Measurements from ENCODE around the gene CACNB2. TPM values are rescaled to one million over a fixed set of nuclear protein-coding genes. Genes with fewer than 3 reads are reported as not detected.
"Not testable (repeated sequence)": the region's sequence is repeated elsewhere in the genome, so short reads cannot be mapped to it uniquely, and the experiment has no call there.

The CACNB2 gene
- total and polyA plus RNA-seq, 8 donors = 4.9 to 11.1 (median 7.3) TPM

DNA sequence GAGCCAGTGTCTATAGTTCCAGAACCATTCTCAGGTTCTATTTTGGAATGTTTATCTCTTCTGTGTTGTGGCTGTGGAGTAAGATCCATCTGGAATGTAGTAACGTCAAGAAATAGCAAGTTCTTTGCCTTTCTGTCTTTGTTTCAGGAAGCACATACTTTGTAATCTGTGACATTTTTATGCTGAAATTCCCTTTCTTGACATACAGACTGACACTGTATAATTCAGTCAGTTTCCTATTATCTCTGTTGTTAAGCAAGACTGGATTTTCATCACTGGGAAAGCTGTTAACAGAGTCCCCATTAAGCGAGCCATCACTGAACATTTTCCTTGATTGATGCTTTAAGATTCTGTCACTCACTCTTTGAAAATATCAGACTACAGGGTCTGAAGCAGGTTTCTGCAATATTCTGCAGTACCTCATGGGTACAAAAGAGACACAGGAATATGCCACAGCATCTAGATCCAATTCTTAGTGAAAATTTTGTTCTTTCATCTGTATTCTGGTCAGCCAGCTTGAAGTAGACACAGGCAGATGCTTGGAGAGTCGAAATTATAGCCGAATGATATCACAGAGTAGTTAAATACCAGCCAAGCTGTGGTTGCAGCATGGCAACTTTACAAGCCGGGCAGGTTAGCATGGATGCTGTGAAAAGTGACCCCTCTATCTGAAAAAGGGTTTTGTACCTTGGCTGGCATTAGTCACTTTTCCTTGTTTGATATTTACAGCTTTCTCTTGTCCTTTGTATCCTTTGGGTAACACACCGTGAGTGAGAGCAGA, 62.6 kb downstream of the CACNB2 start:
- peaks cover 0 to 12% (median 0%) of the 10 kb centered on the region in 3 donors for H3K4me1 ChIP-seq
- no peaks in the 10 kb centered on the region for H3K9me3 ChIP-seq
- TF ChIP-seq, protein P1, sequence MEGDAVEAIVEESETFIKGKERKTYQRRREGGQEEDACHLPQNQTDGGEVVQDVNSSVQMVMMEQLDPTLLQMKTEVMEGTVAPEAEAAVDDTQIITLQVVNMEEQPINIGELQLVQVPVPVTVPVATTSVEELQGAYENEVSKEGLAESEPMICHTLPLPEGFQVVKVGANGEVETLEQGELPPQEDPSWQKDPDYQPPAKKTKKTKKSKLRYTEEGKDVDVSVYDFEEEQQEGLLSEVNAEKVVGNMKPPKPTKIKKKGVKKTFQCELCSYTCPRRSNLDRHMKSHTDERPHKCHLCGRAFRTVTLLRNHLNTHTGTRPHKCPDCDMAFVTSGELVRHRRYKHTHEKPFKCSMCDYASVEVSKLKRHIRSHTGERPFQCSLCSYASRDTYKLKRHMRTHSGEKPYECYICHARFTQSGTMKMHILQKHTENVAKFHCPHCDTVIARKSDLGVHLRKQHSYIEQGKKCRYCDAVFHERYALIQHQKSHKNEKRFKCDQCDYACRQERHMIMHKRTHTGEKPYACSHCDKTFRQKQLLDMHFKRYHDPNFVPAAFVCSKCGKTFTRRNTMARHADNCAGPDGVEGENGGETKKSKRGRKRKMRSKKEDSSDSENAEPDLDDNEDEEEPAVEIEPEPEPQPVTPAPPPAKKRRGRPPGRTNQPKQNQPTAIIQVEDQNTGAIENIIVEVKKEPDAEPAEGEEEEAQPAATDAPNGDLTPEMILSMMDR (IDR thresholded peaks at IDR 0.05) = no peak
- no peaks in the 10 kb centered on the region for H3K27me3 ChIP-seq
- peak in 1 of 4 donors; percentile 16 for ATAC-seq
- H3K4me3 ChIP-seq = no peak overlapping the region
- no peak for DNase-seq
- WGBS, 2 donors = 76 to 83% methylated on average over 6 of the region's 6 CpGs
- no peak overlapping the region for H3K27ac ChIP-seq
- no peaks in the 10 kb centered on the region for H3K36me3 ChIP-seq
- intact Hi-C loops (cut with DNase I) = no loop called here
- no peak for FAIRE-seq

DNA sequence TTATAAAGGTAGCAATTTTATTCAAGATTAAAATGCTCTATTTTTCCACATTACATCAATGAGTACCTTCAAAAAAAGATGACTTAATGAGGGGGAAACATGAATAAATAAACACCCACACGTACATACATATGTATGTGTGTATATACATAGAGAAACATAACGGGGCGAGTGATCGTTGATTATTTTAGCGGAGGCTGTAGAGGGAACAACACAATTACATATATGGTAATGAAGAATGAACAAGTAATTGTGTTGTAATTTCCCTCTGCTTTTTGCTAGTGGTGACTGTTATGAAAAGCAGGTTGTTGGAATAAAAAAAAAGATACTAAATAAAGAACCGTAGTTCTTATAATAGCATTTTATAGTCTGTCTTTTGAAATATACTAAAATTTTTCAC, 63.2 kb downstream of the CACNB2 start:
- intact Hi-C loops (cut with DNase I) = no loop called here
- no peak for ATAC-seq
- DNase-seq = no peak
- Histone ChIP-seq H3K4me1 (peaks cover 0 to 12% (median 0%) of the 10 kb centered on the region in 3 donors), H3K36me3 (no peaks in the 10 kb centered on the region), H3K4me3 (no peak overlapping the region), H3K9me3 (no peaks in the 10 kb centered on the region), H3K27me3 (no peaks in the 10 kb centered on the region), H3K27ac (no peak overlapping the region)
- TF ChIP-seq, protein P1 (IDR thresholded peaks at IDR 0.05) = no peak
- FAIRE-seq = no peak
- WGBS, 2 donors = 87 to 90% methylated on average over 6 of the region's 6 CpGs

DNA sequence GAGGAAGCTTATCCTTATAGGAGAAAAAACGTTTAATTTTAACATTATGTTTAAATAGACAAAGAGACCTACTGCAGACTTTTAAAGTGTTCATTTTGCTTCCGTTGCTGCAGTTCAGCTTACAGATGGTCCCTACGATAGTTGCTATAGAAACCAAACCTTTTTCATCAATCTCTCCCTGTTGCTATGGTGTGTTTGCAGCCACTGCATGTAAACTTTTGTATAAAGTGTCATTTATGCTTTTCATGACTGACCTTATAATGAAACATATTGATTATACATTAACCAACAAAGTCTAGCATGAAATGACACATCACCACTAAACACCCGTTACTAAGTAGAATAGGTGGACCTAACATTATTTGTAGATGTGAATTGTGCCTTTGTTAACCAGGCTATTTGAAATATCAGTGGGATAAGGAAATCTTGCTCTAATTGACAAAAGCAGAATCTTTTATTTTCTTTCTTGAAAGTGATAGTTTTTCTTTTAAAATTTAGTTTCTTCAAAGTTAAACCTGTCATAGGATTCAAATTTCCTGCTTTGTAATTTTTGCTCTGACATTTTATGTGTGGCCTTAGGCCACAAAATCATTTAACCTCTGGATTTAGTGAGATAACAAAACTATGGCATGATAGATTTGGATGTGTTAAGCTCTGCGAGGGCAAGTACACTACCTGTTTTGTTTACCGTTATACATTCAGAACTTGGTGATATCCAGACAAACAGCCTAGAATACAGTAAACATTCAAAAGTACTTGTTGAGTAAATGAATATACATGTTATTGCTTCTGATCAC, 64.0 kb downstream of the CACNB2 start:
- no peak for DNase-seq
- FAIRE-seq = no peak
- H3K9me3 ChIP-seq = no peaks in the 10 kb centered on the region
- H3K27me3 ChIP-seq = no peaks in the 10 kb centered on the region
- H3K36me3 ChIP-seq = no peaks in the 10 kb centered on the region
- no peak overlapping the region for H3K4me3 ChIP-seq
- WGBS, 2 donors = 32 to 37% methylated on average over 6 of the region's 6 CpGs
- H3K4me1 ChIP-seq = peaks cover 0 to 12% (median 0%) of the 10 kb centered on the region in 3 donors
- TF ChIP-seq, protein P1 (IDR thresholded peaks at IDR 0.05) = no peak
- no peak overlapping the region for H3K27ac ChIP-seq
- ATAC-seq = peak in 3 of 4 donors; percentile 50 to 76 (median 69)
- intact Hi-C loops (cut with DNase I) = no loop called here

DNA sequence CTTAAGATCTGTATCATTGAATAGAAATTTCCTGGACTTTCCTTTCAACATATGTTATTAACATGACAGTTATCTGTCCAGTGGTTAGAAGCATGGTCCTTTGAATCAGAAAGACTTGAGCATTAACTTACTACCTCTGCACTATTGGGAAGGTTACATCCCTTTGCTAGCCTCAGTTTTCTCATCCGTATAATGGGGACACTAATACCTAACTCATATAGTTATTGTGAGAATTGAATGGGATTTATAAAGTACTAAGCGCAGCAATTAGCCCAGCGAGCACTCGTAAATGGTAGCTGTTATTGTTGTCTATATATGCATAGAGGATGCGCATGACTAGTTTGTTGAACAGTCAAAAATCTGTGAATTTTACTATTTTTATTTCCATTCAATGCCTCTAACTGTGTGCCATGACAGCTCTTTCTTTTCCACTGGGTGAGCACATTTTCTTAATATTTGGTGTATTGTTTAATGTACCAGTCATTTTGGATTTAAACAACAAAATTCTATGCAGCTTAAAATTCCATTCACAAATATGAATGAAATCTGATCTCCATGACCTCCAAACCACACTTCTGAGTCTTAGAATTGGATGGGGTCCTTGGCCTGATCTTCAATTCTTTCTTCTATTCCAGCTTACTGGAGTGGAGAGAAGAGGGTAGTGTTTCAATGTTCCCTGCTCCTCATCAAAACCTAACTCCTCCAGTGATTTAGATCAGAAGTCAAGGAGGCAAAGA, 65.0 kb downstream of the CACNB2 start:
- intact Hi-C loops (cut with DNase I) = no loop called here
- H3K4me3 ChIP-seq = no peak overlapping the region
- ATAC-seq (no peak), FAIRE-seq (no peak), DNase-seq (no peak)
- peaks cover 0 to 12% (median 0%) of the 10 kb centered on the region in 3 donors for H3K4me1 ChIP-seq
- H3K27me3 ChIP-seq = no peaks in the 10 kb centered on the region
- no peaks in the 10 kb centered on the region for H3K36me3 ChIP-seq
- 96 to 98% methylated on average over 5 of the region's 5 CpGs for WGBS, 2 donors
- no peaks in the 10 kb centered on the region for H3K9me3 ChIP-seq
- TF ChIP-seq, protein P1 (IDR thresholded peaks at IDR 0.05) = no peak
- H3K27ac ChIP-seq = no peak overlapping the region

DNA sequence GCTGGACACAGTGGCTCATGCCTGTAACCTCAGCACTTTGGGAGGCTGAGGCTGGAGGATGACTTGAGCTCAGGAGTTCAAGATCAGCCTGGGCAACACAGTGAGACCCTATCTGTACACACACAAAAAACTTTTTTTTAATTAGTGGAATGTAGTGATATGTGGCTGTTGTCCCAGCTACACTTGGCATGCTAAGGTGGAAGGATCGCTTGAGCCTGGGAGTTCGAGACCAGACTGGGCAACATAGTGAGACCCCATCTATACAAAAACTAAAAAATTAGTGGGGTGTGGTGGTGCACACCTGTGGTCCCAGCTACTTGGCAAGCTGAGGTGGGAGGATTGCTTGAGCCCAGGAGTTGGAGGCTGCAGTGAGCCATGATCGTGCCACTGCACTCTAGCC, 68.0 kb downstream of the CACNB2 start:
- H3K27ac ChIP-seq; ATAC-seq; H3K27me3 ChIP-seq; FAIRE-seq; H3K9me3 ChIP-seq; DNase-seq; H3K4me3 ChIP-seq; H3K36me3 ChIP-seq; intact Hi-C loops (cut with DNase I): not testable (repeated sequence)
- peaks cover 10 to 24% (median 22%) of the 10 kb centered on the region in 3 donors for H3K4me1 ChIP-seq
- WGBS, 2 donors = 94 to 98% methylated on average over 3 of the region's 3 CpGs

Measured in pancreas (tissue), 10 donors.